H4 (cell line): ENCODE results near the gene CBFA2T2. TPM values are rescaled to one million over a fixed set of nuclear protein-coding genes. Genes with fewer than 3 reads are reported as not detected.

Source experiments
- DNase-seq: peaks from one replicate; pipeline ENCODE4 v3.0.0-alpha.2; 2015; ENCODE audit warnings: low spot score
- total RNA-seq: library from RNA; depleted of rRNA; stranded (reverse); fragments of >200 nt; shearing (Covaris generic); gene quantifications from 2 replicates; pipeline ENCODE4 v1.2.3, GENCODE V29; 2014

The CBFA2T2 gene
- total RNA-seq, 1 experiment from 2014 or later, result 3.6 TPM

- no peak for DNase-seq
Measured at GRCh38 chr20:33650753-33651561, 161.1 kb downstream of the CBFA2T2 start.

DNA sequence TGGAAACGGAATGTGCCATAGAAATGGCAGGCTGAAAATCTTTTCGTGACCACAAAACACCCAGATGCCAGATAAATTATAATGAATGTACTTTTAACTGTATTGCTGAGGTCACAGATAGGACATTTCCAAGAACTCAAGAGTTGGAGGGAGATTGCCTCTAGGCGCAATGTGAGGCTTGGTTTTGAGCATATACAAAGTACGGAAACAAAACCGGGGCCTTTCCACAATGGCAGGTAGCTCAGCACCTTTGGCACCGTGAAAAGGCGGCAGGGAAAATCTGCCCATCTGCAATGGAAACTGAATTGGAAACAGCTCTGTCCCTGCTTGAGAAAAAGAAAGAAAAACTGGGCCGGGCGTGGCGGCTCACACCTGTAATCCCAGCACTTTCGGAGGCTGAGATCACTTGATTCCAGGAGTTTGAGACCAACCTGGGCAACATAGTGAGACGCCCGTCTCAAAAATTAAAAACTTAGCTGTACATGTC is 161.7 kb downstream of the CBFA2T2 start:
- no peak for DNase-seq

DNA sequence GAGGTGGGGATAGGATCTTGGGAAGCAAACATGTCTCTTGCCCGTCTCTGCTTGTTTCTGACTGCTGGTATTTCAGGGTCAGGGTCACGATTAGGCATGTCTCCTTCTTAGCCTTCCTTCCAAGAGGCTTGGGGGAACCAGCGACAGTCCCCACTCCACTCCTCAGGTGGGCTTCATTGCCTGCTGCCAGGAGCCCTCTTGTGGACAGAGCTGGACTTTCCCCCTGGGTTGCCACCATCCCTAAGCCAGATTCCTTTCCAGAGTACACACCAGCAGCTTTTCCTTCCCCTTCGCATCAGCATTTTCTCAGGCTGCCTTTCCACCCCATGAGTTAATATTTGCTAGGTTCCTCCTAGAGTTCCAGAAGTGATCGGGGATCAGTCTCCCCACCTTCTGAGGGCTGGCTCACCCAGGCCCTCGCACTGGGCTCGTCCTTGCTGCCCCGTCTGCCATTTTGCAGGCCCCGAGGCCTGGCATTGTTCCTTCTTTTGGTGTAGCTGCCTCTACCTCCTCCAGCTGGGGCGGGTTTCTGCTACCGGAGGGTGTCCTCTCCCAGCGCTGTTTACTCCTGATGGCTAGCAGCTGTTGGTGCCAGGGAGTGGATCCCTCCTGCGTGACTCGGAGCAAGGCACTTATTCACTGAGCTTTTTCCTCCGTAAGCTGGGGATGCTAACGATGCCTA is 163.5 kb downstream of the CBFA2T2 start:
- peak; percentile 41 for DNase-seq

GRCh38 chr20:33653900-33654596 is 164.2 kb downstream of the CBFA2T2 start:
- no peak for DNase-seq

DNA sequence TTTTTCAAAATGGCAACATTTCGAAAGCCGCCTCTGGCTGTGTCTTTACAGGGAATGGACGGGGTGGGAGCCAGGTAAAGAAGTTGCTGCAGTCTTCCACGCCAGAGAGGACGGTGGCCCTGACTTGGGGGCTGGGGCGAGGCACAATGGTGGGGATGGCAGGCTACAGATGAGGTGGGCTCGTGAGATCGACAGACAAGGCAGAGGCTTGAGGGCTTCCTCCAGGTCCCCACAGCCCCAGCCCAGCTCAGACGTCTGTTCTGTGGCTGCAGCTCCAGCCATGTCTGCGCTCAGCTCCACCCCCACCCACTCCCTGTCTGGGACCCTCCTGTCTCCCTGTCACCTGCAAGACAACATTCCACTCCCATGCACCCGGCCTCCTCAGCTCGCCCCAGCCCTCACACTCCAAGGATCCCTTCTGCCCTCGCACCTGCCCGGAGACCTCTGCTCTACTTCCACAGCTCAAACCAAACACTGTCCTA is 164.8 kb downstream of the CBFA2T2 start:
- no peak for DNase-seq

DNA sequence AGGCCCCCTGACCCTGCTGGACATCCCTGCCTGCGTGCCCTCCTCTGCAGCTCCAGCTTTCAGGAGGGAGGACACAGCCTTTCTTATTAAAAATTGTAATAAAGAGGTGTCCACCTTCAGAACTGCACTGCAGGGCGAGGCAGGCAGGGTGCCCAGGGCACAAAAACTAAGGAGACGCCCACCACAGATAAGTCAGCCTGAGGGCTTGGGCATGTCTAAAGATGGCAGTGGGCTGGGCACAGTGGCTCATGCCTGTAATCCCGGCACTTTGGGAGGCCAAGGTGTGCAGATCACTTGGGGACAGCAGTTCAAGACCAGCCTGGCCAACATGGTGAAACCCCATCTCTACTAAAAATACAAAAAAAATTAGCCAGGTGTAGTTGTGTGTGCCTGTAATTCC is 165.3 kb downstream of the CBFA2T2 start:
- DNase-seq, result no peak

- DNase-seq, result no peak
Measured at GRCh38 chr20:33656010-33656782, 166.3 kb downstream of the CBFA2T2 start.

GRCh38 chr20:33656783-33657703 is 167.1 kb downstream of the CBFA2T2 start:
- no peak for DNase-seq

DNA sequence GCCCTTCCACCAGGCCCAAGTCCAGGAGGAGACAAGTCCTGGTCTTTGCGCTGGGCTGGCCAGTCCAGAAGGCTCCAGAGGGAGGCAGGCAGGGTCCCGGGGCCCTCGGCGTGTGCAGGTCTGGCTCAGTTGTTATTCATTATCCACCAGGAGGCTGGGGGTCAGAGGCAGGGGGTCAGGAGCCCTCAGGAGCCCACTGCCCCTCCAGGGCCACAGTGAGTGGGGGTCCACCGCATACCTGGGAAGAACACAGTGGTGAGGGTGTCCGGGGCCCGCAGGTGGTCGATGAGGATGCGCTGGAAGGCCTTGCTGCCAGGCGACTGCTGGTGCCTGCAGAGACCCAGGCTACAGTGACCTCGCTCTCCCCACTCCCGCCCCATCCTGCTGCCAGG is 167.8 kb downstream of the CBFA2T2 start:
- no peak for DNase-seq

DNA sequence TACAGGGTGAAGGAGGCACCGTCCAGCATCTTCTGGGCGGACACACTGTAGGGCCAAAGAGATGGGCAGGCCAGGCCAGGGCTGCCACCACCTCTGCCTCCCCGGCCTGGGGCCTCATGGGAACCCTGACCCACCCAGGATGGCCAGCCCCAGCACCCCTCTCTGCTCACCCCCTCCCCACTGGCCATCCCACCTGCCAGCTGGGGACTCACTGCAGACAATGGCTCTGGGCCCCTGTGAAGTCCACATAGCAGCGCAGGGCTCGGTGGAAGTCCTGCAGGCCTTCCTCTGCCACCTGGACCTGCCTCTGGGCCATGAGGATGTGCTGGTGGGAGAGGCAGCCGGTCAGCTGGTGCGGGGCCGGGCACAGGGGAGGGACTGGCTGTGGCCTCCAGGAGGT is 168.6 kb downstream of the CBFA2T2 start:
- no peak for DNase-seq

DNA sequence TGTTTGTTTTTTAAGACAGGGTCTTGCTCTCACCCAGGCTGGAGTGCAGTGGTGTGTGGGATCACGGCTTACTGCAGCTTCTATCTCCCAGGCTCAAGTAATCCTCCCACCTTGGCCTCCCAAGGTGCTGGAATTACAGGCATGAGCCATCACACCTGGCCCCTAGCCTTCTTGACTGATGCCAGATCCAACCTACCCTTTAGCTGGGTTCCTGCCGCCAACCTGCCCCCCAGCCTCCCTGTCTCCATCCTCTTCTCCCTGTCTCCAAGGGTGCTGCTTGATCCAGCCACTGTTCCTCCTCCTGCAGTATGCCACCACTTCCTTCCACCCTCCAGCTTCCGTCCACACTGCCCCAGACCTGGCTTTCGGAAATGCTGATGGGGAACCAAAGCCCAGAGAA is 169.0 kb downstream of the CBFA2T2 start:
- no peak for DNase-seq

DNA sequence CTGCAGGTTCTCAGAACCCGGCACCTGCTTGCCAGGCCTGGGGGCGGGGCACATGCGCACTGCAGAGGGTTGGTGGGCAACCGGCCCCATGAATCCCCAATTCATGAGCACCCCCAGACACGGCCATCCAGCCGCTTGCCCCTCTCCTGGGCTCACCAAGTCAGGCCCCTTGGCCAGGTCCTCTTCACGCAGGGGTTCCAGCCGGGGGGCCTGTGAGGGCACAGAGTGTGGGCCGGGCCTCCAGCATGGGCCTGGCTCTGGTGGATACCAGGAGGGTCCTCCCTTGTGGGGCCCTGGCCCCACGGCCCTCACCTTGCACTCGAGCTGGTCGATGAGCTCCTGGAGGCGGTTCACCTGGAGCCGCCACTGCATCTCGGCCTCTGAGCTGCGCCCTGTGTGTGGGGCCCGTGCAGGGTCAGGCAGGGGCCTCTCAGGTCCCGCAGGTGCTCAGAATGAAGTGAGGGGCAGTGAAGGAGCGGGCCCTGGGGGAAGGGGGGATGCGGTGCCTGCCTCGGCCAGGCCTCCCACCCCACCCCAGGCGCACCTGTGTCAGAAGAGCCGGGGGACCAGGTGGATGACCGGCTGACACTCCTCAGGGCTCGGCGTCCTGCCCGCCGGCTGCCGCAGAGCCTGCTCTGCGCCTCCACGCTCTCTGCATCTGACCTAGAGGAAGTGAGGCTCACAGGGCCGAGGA is 169.6 kb downstream of the CBFA2T2 start:
- DNase-seq, result no peak

- DNase-seq, result no peak
Measured at GRCh38 chr20:33660035-33660684, 170.3 kb downstream of the CBFA2T2 start.

GRCh38 chr20:33660685-33661058 is 170.8 kb downstream of the CBFA2T2 start:
- no peak for DNase-seq

GRCh38 chr20:33662172-33662571 is 172.3 kb downstream of the CBFA2T2 start, which contains the start of gene C20orf144:
Gene C20orf144, plus strand, starts transcription at chr20:33662327. Its CDS starts 19 bp downstream, at chr20:33662346.
- no peak for DNase-seq

GRCh38 chr20:33663161-33664084 is 173.5 kb downstream of the CBFA2T2 start:
- peak; percentile 69 for DNase-seq

GRCh38 chr20:33664085-33664761 is 174.3 kb downstream of the CBFA2T2 start:
- DNase-seq, result no peak

DNA sequence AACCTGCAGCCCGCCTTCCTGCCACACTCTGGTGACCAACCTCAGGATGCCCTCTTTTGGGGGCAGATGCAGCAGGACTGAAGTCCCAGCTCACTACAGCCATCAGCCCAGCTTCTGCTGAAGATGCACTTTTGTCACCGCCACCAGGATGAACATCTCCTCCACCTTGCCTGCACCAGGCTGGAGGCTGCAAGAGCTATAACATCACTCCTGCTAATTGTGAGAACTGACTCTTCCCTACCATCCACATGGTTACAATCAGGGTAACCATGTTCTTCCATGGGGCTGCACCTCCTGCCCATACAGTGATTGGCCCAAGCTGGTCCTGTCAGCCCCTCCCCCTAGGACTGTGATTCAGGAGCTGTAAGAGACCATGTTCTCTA is 174.9 kb downstream of the CBFA2T2 start:
- no peak for DNase-seq
